ENCODE results near the gene ZNF311.

The ZNF311 gene

GRCh38 chr6:28981833-28982475 lies 23.2 kb downstream of the ZNF311 start:
- DNase-seq (ENCODE audit: extremely low read depth, insufficient read length), result peak; percentile 79
- Histone ChIP-seq H3K27me3 (replicated peaks; ENCODE audit: control insufficient read depth, insufficient read depth, low read length) (no peaks in the 10 kb centered on the region), H3K36me3 (ENCODE audit: control insufficient read depth, insufficient read depth, low read length) (no peaks in the 10 kb centered on the region), H3K4me3 (replicated peaks; ENCODE audit: low read depth, low read length) (peak overlapping the region; percentile 74)
- TF ChIP-seq, protein P1, sequence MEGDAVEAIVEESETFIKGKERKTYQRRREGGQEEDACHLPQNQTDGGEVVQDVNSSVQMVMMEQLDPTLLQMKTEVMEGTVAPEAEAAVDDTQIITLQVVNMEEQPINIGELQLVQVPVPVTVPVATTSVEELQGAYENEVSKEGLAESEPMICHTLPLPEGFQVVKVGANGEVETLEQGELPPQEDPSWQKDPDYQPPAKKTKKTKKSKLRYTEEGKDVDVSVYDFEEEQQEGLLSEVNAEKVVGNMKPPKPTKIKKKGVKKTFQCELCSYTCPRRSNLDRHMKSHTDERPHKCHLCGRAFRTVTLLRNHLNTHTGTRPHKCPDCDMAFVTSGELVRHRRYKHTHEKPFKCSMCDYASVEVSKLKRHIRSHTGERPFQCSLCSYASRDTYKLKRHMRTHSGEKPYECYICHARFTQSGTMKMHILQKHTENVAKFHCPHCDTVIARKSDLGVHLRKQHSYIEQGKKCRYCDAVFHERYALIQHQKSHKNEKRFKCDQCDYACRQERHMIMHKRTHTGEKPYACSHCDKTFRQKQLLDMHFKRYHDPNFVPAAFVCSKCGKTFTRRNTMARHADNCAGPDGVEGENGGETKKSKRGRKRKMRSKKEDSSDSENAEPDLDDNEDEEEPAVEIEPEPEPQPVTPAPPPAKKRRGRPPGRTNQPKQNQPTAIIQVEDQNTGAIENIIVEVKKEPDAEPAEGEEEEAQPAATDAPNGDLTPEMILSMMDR (IDR thresholded peaks at IDR 0.05; ENCODE audit: insufficient read depth, low read length, poor library complexity, severe bottlenecking), result no peak

- TF ChIP-seq, protein P1 (IDR thresholded peaks at IDR 0.05; ENCODE audit: insufficient read depth, low read length, poor library complexity, severe bottlenecking), result no peak
- Histone ChIP-seq H3K27me3 (replicated peaks; ENCODE audit: control insufficient read depth, insufficient read depth, low read length) (no peaks in the 10 kb centered on the region), H3K36me3 (ENCODE audit: control insufficient read depth, insufficient read depth, low read length) (no peaks in the 10 kb centered on the region), H3K4me3 (replicated peaks; ENCODE audit: low read depth, low read length) (peak overlapping the region; percentile 74)
- DNase-seq (ENCODE audit: extremely low read depth, insufficient read length), result peak; percentile 49
Observed at GRCh38 chr6:28981431-28981832, 23.7 kb downstream of the ZNF311 start.

DNA sequence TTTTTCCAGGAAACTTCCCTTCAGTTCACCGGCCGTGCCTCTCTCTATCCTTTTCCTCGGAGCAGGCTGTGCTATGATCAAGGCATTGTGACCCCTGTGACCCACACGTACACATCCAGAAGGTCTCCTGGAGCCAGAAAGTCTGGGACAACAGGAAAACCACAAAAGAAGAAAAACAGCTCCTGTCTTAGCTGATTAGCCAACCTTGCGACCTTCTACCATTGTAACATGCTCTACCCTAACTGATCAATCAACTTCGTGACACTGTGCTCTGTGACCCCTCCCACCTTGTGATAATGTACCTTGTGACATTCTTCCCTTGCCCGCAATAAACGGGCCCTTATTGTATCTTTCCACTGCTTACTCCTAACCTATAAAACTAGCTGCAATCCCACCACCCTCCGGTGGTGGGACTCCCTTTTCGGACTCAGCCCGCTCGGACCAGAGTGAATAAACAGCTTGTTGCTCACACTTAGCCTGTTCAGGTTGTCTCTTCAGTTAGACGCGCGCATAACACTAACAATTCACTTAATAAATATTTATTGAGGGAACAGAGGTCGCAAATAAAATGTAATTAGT lies 24.2 kb downstream of the ZNF311 start:
- TF ChIP-seq, protein P1 (IDR thresholded peaks at IDR 0.05; ENCODE audit: insufficient read depth, low read length, poor library complexity, severe bottlenecking), result peak; percentile 20
- Histone ChIP-seq H3K4me3 (replicated peaks; ENCODE audit: low read depth, low read length) (peak overlapping the region; percentile 74), H3K27me3 (replicated peaks; ENCODE audit: control insufficient read depth, insufficient read depth, low read length) (no peaks in the 10 kb centered on the region), H3K36me3 (ENCODE audit: control insufficient read depth, insufficient read depth, low read length) (no peaks in the 10 kb centered on the region)
- peak; percentile 56 for DNase-seq (ENCODE audit: extremely low read depth, insufficient read length)

DNA sequence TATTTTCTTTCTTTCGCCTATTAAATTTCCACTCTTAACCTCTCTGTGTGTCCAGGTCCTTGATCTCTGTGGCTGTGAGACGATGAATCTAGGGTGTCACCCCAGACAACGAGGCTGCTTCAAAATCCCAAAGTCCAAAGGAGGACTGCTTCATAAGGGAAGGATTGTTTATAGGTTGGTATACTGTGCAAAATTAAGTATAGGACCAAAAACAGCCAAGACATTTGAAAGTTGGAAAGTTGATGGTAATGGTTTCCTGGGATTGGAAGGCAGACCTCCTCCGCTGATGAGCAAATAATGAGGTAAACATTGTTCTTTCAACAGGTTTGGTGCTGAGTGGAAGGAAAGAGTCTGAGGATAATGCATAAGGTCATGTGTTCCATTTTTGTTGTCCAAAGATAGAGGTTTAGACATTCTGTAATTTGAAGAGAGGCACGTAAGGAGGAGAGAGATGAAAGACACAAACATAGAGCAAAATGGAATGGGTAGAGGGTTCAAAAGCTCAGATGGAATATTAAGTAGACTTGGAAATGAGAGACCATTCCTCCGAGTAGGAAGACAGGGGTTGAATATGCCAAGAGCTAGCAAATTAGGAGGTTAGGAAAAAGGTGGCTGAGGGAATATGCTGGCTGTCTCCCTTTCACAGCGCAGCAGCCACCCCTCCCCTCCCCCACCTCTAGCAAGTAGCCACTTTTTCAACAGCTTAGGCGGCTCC lies 24.8 kb downstream of the ZNF311 start:
- TF ChIP-seq, protein P1 (IDR thresholded peaks at IDR 0.05; ENCODE audit: insufficient read depth, low read length, poor library complexity, severe bottlenecking), result no peak
- no peaks in the 10 kb centered on the region for H3K27me3 ChIP-seq (replicated peaks; ENCODE audit: control insufficient read depth, insufficient read depth, low read length)
- peak overlapping the region; percentile 74; the same call in 1 of the 2 replicates for H3K4me3 ChIP-seq (replicated peaks; ENCODE audit: low read depth, low read length)
- no peaks in the 10 kb centered on the region for H3K36me3 ChIP-seq (ENCODE audit: control insufficient read depth, insufficient read depth, low read length)
- no peak for DNase-seq (ENCODE audit: extremely low read depth, insufficient read length)

- Histone ChIP-seq H3K4me3 (replicated peaks; ENCODE audit: low read depth, low read length) (no peak overlapping the region), H3K27me3 (replicated peaks; ENCODE audit: control insufficient read depth, insufficient read depth, low read length) (no peaks in the 10 kb centered on the region), H3K36me3 (ENCODE audit: control insufficient read depth, insufficient read depth, low read length) (no peaks in the 10 kb centered on the region)
- no peak for DNase-seq (ENCODE audit: extremely low read depth, insufficient read length)
- TF ChIP-seq, protein P1 (IDR thresholded peaks at IDR 0.05; ENCODE audit: insufficient read depth, low read length, poor library complexity, severe bottlenecking), result no peak
Observed at GRCh38 chr6:28979679-28980078, 25.4 kb downstream of the ZNF311 start.
